CD4-positive, alpha-beta T cell treated with Interleukin-4 for 4 hours (primary cell): ENCODE results near the gene WFIKKN2.

Experiments used
- DNase-seq: peaks from one replicate; pipeline ENCODE4 v3.0.0-alpha.2; 2020

The WFIKKN2 gene

DNA sequence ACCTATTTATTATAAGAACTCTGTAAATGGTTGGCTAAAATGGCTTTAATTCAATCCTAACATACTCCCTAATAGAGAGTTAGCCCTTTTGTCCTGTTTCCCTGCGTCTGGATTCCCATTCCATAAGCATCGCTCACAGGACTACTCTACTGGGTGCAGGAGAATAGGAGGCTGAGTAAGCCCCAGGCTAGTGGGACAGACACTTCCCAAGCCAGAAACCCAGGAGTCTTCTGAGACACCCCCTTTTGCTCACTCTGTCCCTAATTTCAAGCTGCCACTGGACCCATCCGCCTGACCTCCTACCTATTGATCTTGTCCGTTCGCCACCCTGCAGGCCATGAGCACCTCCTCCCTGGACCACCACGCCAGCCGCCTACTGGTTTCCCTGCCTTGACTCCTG, 47.5 kb downstream of the WFIKKN2 start:
- no peak for DNase-seq

DNA sequence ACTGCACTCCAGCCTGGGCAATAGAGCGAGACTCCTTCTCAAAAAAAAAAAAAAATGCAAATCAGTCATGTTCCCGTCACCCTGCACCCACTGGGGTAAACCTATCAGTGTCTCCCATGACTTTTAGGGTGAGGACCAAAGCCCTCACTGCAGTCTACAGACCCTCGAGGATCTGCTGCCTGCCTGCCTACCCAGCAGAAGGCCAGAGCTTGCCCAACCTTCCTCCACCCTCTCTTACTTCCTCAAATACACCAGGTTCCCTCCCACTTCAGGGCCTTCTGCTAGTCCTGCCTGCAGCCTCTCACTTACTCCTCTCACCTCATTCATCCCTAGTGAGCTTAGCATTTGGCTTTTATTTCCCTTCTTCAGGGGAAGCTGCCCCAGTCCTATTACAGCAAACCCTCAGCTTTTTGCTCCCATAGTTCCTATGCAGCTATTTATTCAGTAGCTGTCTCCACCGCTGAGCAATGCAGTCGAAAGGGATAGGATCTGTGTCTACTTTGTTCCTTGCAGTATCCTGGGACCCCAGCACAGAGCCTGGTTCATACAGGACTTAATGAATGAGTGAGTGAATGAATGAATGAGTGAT, 48.6 kb downstream of the WFIKKN2 start:
- DNase-seq: no peak

DNA sequence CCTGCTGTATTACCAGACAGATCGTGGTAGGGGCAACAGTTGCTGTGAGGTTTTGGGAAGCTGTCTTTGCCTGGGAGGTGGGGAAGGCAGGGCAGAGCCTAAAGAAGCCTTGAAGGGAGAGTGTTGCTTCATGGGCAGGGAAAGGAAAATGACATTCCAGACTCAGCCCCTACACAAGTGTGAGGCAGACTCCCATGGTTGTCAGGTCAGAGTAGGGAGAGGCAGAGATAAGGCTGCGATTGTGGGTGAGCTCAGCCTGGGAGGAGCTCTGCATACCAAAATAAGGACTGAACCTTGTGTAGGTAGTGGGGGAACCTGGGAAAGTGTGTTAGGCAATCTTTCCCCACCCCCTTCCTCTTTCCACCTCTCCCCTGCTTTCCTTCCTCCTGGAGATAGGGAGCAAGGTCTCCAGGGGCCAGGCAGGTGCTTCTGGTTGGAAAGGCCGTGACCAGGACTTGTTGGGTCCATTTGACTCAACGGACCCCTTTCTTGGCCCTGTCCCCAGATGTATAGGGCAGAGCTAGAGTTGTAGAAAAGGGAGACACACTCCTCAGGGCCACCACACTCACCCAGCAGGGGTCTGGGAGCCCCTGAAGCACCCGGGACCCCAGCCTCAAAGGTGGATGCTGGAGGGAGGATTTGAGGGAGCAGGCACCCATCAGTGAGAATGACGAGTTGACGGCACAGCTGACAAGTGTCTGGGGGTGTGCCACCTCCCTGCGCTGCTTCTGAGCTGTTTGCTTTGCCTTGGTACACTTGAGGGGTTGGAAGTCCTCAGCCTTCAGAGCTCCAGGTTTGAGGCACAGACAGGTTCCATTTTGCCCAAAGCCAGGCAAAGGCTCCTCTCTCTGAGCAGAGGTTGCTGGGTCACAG, 49.3 kb downstream of the WFIKKN2 start:
- no peak for DNase-seq

DNA sequence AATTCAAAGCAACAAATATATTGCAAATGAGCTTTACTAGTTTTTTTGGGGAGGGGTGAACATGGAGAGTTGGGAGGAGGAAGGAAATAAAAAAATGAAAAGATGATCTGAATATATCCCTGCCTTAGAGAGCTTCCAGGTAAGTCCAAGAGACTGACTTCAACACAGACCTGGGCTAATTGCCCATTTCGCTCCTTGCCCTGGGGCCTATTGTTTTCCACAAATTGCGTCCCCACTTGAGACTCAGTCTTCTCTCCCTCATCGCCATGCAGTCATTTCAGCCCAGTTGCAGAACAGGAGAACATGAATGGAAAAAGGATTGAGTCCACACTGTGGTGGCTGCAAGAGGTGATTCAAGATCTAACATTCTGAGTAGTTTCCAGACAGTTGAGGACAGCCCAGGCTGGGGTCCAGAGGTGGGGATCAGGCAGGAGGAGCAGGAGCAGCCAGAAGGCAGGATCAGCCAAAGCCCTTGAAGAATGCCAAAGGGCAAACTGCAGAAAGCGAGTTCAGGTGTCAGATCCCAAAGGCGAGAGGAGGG, 52.4 kb downstream of the WFIKKN2 start:
- DNase-seq: no peak

DNA sequence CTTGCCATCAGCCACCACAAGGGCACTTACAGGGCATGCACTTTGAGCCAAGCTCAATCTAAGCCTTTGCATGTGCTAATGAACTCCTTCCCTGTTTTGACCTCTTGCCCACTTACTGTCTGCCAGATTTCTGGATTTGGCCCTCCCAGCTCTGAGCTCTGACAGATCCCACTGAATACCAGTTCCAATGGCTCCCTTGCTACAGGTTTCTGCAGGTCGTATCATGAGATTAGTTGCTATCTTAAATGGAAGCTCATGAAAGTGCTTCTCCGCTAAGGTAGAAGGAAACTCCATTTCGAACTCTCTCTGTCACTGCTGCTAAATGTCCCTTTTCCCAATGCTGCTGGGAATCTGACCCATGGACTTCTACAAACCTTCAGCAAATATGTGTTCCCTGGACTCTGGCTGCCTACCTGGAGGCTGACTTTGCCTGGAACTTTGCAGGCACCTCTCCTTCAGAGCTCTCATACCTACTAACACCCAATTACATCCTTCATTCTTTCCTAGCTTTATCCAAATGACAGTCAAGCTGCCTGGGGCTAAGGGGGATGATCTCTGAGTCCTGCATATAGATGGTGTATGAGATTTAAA, 54.2 kb downstream of the WFIKKN2 start:
- no peak for DNase-seq

DNA sequence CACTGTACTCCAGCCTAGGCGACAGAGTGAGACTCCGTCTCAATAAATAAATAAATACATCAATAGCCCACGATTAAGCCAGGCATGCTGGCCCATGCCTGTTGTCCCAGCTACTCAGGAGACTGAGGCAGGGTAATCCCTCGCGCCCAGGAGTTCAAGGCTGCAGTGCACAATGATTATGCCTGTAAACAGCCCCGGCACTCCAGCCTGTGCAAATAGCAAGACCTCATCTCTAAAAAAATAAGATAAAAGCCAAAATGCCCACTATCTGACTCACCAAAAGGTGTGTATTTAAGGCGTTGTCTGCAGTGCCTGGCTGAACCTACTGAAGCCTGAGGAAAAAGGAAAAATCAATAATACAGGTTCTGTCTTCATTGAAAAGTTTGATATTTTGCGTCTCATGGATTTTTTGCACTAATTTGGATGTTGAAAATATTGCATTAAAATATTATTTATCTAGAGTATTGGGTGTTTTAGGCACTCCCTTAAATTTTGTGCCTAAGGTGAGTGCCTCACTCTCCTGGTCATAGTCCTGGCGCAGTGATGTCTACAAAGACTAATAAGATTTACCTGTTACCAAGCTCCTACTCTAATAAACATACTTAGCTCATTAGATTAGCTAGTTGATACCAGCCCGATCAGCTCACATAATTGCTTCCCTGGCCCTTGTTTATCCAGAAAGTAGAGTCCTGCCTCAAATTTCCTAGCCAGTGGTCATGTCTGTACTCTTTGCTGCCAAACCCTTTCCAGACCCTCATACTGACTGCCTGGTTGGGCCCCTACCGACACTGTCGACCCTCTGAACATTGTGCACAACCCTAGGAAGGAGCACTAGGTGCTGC, 55.5 kb downstream of the WFIKKN2 start:
- DNase-seq: no peak

DNA sequence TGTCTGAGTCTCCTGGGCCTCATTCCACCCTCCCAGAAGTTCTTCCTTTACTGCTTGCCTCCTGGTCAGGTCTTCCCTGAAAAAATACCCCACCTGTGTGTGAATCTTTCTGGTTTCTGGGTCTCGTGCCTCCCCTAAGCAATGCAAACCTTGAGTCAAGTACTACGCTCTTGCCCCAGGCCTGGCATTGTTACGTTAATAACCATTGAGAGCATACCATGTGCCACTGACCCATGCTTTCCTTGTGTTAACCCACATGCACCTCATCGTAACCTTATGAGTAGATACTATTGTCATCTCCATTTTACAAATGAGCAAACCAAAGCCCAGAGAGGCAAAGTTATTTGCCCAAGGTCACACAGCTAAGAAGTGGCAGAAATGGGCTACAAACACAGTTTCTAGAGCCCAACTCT, 56.2 kb downstream of the WFIKKN2 start:
- no peak for DNase-seq
